ENCODE data around the gene FLNA. TPM values are rescaled to one million over a fixed set of nuclear protein-coding genes. Genes with fewer than 3 reads are reported as not detected.

The FLNA gene
- total RNA-seq, 1 donor from 2014 or later = 2,809 TPM

- no peaks in the 10 kb centered on the region for H3K27me3 Mint-ChIP-seq (ENCODE audit: low read depth, unreplicated experiment)
- H3K4me2 ChIP-seq (ENCODE audit: low read length) = no peak overlapping the region
- H3K4me3 Mint-ChIP-seq (ENCODE audit: unreplicated experiment) = no peak overlapping the region
- no peak overlapping the region for H2AFZ ChIP-seq (ENCODE audit: low read depth, low read length)
- peaks cover 24% of the 10 kb centered on the region for H4K20me1 ChIP-seq (ENCODE audit: insufficient read depth, low read length)
- DNase-seq (ENCODE audit: low read depth) = no peak
- peaks cover 16% of the 10 kb centered on the region for H3K79me2 ChIP-seq (ENCODE audit: insufficient read depth, low read length)
- H3K9me3 ChIP-seq (ENCODE audit: insufficient read depth, low read depth, low read length) = no peaks in the 10 kb centered on the region
- peaks cover 10% of the 10 kb centered on the region for H3K4me1 ChIP-seq (ENCODE audit: insufficient read depth, low read length)
- peaks cover 4% of the 10 kb centered on the region for H3K4me1 Mint-ChIP-seq (ENCODE audit: low read depth, unreplicated experiment)
- H3K27ac ChIP-seq (ENCODE audit: low read depth, low read length) = no peak overlapping the region
- H3K9me3 Mint-ChIP-seq (ENCODE audit: unreplicated experiment) = no peaks in the 10 kb centered on the region
- H3K27me3 ChIP-seq (ENCODE audit: insufficient read depth, low read length) = no peaks in the 10 kb centered on the region
- TF ChIP-seq EZH2 (IDR thresholded peaks at IDR 0.05; ENCODE audit: insufficient read depth, low read length) (no peak), CTCF (IDR thresholded peaks at IDR 0.05; ENCODE audit: insufficient read depth, low read depth, low read length) (peak; percentile 4)
- FAIRE-seq = no peak
- no peak overlapping the region for H3K9ac ChIP-seq (ENCODE audit: low read length)
- H3K27ac Mint-ChIP-seq (ENCODE audit: unreplicated experiment) = no peak overlapping the region
- H3K36me3 Mint-ChIP-seq (ENCODE audit: low read depth, unreplicated experiment) = no peaks in the 10 kb centered on the region
- no peaks in the 10 kb centered on the region for H3K36me3 ChIP-seq (ENCODE audit: insufficient read depth, low read length)
- no peak overlapping the region for H3K4me3 ChIP-seq (ENCODE audit: insufficient read depth, low read depth, low read length)
Observed at GRCh38 chrX:154384284-154384892, 10.0 kb upstream of the FLNA start.

GRCh38 chrX:154383359-154384283 is 9.2 kb upstream of the FLNA start:
- Histone ChIP-seq H2AFZ (ENCODE audit: low read depth, low read length) (no peak overlapping the region), H3K4me2 (ENCODE audit: low read length) (no peak overlapping the region), H3K9me3 (ENCODE audit: insufficient read depth, low read depth, low read length) (no peaks in the 10 kb centered on the region), H3K9ac (ENCODE audit: low read length) (no peak overlapping the region), H3K79me2 (ENCODE audit: insufficient read depth, low read length) (peaks cover 18% of the 10 kb centered on the region), H3K36me3 (ENCODE audit: insufficient read depth, low read length) (no peaks in the 10 kb centered on the region), H3K4me3 (ENCODE audit: insufficient read depth, low read depth, low read length) (no peak overlapping the region), H4K20me1 (ENCODE audit: insufficient read depth, low read length) (peaks cover 24% of the 10 kb centered on the region), H3K4me1 (ENCODE audit: insufficient read depth, low read length) (peaks cover 10% of the 10 kb centered on the region), H3K27me3 (ENCODE audit: insufficient read depth, low read length) (no peaks in the 10 kb centered on the region), H3K27ac (ENCODE audit: low read depth, low read length) (no peak overlapping the region)
- Mint-ChIP-seq H3K9me3 (ENCODE audit: unreplicated experiment) (no peaks in the 10 kb centered on the region), H3K36me3 (ENCODE audit: low read depth, unreplicated experiment) (no peaks in the 10 kb centered on the region), H3K4me1 (ENCODE audit: low read depth, unreplicated experiment) (peaks cover 4% of the 10 kb centered on the region), H3K27ac (ENCODE audit: unreplicated experiment) (no peak overlapping the region), H3K4me3 (ENCODE audit: unreplicated experiment) (no peak overlapping the region), H3K27me3 (ENCODE audit: low read depth, unreplicated experiment) (no peaks in the 10 kb centered on the region)
- DNase-seq (ENCODE audit: low read depth) (no peak), FAIRE-seq (no peak)
- TF ChIP-seq CTCF (IDR thresholded peaks at IDR 0.05; ENCODE audit: insufficient read depth, low read depth, low read length) (no peak), EZH2 (IDR thresholded peaks at IDR 0.05; ENCODE audit: insufficient read depth, low read length) (no peak)

Measured in astrocyte (in vitro differentiated cells and primary cell).